NCI-H1694 treated with DMSO at 0.1 percent for 48 hours (cell line): ENCODE results near the gene LPP.

ENCODE experiments used
- DNase-seq: peaks from one replicate; lab custom pipeline; 2025; lab: John Stamatoyannopoulos, UW

The LPP gene

DNA sequence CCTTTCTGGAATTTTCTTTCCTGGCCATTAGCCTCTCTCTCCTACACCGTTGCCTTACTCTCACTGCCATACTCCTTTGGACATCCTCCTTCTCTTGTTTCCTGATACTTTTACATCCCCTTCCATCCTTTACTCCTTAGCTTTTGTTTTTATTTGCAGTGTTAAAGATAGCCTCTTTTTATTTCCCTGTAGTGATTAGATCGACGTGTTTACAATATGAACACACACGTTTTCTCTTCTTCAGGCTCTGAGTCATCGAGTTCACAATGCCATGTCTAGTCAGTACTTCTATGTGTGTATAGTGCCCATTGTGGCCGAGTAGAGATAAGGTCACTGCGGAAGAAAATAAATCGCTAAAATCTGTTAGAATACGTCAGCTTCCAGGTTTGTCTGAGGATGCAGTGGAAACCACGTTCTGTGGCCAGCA is 208.5 kb downstream of the LPP start:
- DNase-seq = peak; percentile 16

DNA sequence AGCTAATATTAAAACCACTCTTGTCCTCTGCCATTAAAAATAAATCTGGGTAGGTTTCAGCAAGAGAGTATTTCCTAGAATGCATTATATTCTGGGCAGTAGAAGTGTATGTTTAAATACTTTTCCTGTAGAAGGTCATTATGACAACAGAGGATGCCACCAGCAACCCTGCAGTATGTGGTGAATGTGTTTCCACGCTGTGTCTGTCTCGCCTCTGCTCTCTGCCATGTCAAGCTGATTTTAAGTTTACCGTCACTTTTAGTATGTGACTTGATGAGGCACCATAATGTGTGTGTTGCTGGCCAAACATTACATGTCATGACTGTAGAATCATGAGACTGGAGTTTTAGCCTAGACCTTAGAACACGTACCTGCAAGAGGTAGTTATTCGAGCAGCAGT is 211.2 kb downstream of the LPP start:
- DNase-seq = no peak

DNA sequence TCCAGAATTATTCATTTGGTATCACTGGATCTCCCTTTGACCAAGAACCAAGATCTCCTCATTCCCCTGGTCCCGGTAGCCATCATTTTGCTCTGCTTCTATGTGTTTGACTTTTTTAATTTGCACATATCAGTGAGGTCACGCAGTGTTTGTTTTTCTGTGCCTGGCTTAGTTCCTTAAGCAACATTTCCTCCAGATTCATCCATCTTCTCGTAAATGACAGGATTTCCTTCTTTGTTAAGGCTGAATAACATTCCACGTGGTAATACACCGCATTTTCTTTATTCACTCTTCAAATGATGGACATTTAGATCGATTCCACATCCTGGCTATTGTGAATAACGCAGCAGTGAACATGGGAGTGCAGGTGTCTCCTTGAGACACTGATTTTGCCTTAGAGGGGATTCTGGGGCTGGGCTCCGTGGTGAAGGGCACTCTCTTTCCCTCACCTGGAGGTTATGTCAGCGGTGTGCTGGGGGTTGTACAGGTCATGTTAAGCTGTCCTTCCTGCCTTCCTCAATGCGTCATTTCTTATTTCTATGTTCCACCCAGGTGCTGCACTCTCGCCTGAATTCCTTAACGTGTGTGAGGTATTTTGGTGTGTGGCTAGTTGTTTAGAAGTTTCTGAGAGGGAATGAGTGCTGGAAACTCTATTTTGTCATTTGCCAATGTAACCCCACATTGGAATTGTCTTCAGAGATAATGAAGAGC is 212.2 kb downstream of the LPP start:
- DNase-seq = no peak

DNA sequence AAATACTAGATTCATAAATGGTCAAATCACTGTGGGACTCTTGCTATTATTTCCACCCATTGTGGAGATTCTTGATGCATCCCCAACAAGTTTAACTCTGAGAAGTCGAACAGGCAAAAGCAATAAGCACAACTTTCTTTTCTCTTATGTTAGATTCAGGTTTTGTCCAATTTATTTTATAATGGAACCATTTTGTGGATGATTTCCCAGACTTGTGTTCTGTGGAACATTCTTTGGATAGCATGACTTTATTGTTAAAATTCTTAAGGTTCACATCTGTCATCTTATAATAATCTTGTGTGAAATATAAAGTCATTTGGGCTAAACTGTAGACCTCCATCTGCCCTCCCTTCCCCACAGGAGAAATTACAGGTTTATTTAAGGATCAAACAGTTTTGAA is 213.7 kb downstream of the LPP start:
- DNase-seq = no peak

DNA sequence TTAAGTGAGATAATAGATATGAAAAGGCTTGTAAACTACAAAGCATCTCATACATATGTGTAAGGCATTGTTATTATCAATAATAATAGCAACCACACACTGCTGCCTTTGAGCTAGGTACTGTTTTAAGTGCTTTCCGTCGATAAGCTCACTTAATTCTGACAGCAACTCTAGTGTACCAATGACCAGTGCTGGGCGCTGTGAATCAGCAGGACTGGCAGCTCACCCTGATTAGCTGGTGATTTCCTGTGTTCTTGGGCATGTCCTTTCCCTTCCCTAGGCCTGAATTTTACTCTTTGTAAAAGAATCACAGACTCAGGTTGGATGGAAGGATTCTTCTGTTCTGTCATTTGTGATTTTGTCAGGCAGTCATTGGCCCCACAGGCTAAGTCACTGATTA is 215.6 kb downstream of the LPP start:
- DNase-seq = no peak

DNA sequence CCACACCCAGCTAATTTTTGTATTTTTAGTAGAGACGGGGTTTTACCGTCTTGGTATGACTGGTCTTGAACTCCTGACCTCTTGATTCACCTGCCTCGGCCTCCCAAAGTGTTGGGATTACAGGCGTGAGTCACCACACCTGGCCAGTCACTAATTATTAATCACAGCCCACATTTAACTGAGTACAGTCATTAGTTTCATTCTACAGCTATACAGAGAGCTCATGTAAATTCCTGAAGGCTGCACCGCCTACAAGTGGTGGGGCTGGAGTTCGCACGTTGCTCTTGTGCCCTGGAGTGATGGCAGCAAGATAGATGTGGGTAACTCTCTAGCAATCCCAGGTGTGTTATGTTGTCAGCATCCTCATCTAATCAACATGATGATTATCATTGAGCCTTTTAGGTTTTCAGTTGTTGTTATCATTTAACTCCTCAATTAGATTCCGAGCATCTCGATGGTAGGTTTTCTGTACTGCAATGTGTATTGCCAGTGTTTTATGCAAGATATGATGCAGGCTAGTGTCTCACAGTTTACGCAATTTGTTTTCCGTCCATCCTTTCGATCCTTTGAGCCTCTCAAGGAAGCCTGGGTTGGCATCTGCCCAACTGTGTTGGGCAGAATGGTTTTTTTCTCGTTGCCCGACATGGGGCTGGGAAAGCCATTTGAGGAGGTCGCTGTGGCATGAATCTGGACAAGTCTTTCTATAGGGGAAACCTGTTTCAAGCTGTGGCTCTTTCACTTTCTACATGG is 216.3 kb downstream of the LPP start:
- no peak for DNase-seq

DNA sequence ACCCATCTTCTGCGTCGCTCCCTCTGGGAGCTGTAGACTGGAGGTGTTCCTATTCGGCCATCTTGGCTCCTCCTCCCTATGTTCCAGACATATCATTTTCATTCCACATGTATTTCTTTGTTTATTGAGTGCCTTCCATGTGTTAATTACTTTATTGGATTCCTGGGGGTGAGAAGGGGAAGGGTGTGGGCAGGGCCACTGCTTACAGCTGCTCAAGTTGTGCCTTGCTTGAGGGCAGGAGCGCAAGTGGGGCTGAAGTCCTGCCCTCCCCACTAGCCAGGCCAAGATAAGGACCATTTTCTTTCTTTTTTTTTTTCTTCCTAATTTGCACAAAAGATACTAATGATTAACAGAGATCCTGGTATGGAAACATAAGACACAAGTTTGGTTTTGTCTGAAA is 224.8 kb downstream of the LPP start:
- no peak for DNase-seq

DNA sequence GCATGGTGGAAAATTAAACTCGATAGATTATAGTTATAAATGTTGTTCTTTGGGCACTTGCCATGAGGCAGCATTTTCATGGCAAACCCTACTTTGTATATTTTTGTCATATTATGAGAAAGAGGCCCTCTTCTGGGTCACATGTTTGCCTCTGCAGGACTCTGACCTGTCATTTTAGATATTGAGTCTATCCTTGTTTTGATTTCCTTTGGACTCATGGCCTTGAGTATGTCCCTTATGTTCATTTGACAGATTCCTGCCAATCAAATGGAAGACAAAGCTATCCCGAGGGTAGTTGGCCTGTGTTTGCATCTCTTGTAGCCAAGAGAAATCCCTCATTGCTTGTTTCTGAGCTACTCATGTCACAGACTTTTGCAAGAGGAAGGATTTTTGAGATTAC is 226.3 kb downstream of the LPP start:
- no peak for DNase-seq

DNA sequence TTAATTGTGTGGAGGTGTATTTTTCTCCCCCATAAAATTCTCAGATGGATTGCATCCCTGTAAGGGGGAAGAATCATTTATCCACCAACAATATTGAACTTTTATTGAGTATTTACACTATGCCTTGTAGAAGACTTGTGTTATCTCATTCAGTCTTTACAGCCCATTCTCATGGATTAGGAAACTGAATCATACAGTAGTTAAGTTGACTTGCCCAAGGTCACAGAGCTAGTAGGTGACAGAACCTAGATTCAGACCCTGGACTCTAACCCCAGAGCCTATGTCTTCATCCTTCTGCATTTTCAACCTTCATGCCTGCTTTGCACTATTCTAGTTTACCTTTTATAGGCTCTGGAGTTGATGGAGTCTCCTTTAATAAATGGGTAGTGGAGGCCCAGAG is 226.8 kb downstream of the LPP start:
- DNase-seq = no peak

DNA sequence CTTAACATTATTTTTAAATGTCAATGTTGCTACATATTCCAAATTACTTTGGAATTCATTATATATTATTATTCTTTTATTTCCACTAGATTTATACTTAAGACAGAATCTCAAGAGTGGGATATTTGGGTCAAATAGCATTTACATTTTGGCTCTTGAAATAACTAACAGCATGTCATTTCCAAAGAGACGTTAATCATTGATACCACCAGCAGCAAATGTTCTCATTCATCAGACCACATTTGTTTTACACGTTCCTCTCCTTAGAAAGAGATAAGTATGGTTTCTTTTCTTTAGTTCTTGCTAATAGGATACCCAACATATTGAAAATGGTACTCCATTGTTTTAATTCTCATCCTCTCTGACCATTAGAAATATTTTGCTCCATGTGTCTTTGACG is 229.8 kb downstream of the LPP start:
- DNase-seq = no peak

DNA sequence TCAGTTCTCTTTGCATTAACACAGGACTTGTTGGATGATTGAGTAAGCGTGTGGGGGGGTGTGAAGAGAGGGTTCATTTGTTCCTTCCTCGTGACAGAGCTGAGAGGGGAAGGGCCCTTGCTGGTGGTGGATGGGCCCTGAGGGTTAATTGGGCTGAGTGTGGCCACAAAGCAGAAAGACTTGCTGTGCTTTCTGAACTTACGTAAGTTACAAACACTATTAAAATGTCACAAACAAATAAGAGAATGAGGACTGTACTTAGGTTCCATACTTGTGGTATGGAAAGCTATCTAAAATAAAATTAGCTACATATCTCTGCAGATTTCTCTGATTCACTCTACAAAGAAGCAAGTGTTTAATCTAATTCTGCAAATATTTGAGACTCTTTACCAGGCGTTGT is 231.3 kb downstream of the LPP start:
- DNase-seq = no peak

DNA sequence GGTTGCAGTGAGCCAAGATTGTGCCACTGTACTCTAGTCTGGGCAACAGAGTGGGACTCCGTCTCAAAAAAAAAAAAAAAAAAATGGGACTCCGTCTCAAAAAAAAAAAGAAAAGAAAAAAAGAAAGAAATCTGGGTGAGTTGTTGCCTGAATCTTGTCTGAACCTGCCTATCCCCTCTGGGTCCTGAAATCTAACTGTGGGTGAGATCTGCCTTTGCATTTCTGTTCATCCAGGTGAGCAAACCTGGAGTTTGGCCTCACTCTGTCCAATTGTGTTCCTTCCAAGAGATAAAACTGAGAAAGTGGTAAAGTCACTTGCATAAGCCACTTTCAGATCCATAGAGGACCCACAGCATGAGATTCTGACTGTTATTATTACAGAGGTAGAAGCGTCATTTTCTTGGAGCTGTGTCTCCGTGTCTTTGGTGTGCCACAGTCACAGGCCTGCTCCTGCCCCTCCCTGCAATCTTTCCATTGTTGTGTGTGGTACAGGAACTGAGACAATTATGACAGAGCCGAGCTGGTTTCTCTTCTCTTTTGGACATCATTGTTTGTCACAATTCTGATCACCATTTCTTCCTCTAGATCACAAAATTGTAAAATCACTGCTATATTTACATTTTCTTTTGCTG is 235.9 kb downstream of the LPP start:
- no peak for DNase-seq

DNA sequence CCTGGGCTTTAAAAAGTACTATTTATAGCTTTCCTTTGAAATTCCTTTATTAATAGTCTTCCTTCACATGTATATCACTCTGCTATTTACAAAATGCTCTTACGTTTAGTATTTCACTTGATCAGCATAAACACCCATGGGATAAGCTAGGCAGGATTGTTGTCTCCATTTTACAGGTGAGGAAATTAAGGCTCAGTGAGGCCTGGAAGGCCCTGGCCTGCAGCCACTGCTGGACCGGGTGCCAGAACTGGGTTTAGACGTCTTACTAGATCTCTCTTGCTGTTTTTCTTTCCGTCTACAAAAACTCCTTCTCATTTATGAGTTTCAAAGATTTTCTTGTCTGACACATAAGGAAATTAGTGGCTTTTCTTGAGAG is 236.4 kb downstream of the LPP start:
- no peak for DNase-seq

DNA sequence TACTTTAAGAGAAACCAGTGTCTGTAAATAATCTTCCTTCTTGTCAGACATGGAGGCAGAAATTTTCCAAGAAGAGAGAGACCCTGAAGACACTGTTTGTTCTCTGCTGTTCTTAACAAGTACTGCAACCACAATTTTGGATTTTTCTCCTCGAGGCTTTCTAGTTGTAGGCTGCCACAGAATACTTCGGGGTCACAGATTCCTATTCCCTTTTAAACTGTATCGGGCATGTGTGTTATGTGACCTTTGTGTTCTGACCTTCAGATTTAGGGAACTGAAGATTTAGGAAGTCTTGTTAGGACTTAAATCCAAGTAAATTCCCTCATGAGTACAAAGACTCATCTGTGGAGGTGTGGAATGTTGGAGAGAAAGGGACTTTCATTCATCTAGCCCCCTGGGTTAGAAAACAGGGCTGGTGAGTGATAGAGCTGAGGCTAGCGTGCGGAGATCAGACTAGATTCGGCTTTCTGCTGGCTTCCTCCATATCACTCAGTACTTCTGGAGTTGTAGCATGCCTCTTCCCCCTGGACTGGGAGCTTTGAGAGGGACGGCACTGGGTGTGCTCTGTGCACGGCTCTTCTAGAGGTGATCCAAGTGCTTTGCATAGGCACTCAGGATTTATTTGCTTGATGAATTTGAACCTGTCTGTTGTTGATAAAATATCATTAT is 237.0 kb downstream of the LPP start:
- no peak for DNase-seq

DNA sequence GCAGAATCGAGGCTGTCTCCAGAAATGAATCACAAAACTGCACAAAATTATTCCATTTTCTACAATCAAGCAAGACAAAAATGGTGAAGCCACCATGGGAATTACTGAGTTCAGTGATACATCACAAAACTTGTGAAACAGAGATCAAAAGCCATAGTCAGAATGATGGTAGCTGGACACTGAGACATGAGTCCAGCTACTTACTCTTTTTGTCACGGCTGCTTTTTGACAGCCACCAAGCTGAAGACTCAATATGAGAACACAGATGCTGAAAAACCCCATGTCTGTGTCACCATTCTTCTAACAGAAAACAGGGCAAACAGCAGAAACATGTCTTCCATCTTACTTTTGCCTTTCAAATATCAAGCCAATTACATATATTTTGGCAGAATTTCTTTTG is 237.6 kb downstream of the LPP start:
- no peak for DNase-seq

DNA sequence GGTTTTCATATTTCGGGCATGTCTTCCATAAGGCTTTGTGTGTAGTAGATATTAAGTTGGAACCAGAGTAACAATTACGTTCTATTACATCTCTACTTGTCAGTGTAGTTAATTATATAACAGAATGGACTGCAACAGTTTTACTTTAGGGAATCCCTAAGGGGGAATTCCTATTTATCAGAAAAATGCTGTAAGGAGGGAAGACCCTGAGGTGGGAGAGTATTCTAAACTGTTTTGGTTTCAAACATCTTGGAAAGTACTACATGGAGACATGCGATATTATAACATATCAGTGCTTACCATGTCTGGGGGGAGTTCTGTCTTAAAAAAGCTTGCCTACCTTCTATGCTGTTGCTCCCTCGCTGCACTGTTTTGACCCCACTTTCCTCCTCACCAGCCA is 238.1 kb downstream of the LPP start:
- no peak for DNase-seq

DNA sequence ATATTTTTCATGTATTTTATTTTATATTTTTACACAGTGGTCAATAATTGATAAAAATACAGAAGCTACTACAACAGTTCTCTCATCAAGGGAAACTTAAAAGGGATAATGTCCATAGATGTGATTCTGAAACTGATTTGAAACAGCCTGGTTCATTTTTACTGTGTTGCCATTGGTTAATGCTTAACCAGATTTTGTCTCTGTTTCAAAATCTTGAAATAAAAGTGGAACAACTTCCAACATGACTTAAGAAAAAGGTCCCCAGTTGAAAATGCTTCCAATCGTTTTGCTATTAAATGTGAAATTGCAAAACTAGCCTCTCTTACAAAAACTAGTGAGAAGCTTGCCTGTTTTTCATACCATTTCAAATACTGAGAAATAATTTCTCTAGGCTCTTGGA is 240.7 kb downstream of the LPP start:
- DNase-seq = no peak

DNA sequence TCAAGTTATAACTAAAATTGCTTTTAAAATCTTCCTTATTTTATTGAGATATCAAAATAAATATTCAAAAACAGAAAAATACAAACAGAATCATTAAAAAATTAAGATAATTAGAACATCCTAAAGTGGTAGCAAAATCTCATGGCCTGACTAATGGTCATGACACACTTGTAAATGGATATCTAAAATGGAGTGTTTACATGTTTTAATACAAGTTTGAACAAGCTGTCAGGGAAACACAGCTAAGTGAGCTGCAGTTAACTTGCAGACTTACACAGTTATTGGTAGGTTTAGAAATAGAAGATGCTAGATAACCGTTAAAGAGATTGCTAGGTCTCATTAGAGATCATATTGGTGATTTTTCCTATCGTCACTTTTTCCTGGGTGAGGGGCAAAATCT is 242.3 kb downstream of the LPP start:
- DNase-seq = no peak

DNA sequence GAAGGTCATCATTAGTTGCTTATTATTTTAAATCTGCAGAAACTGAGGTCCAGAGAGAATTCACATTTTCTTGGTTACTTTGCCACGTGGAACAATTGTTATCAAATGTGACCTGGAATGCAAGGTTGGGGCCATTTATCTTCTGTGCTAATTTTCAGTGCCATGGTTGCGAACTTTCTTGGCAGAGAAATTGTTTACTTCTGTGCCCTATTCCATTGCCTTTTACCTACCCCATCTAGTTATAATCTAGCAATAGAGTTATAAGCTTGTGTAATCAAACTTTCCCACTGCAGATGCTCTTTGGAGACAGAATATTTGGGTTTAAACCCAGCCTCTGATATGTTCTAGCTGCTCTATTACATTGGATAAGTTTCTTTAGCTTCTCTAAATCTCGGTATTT is 242.9 kb downstream of the LPP start:
- no peak for DNase-seq

DNA sequence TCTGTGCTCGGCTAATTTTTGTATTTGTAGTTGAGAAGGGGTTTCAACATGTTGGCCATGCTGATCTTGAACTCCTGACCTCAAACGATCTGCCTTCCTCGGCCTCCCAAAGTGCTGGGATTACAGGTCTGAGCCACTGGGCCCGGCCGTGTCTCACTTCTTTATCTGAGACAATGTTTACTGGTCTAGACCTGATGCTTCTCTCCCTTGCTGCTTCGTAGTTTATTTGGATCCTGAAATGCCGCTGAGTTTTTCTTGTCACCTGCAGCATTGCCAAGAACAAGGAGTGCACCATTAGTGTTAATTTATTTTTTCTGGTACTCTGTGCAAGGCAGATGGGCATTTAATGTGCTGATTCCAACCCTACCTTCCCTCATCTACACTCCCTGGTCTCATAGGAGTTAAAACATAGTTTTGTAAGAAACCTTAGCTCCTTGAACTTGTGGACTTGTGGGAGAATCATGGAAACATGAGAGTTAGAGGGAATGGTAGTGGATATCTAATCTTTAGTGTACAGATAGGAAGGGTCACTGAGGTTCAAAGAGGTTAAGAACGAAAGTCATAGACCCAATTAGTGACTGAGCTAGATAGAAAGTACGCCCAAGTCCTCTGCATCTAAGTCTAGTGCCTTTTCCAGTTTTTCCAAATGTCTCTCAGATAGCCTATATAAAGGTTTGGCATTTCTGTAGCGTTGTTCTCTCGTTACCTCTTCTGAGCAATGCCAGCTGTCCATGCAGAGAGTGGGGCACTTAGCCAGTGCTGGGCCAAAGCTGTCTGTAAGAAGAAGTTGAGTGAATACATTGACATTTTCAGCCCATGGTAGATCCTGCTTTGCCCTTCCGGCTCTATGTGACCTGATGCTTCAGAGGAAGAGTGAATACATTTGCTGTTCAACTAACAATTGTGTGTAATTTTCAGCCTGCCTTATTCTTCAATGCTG is 244.1 kb downstream of the LPP start:
- no peak for DNase-seq

DNA sequence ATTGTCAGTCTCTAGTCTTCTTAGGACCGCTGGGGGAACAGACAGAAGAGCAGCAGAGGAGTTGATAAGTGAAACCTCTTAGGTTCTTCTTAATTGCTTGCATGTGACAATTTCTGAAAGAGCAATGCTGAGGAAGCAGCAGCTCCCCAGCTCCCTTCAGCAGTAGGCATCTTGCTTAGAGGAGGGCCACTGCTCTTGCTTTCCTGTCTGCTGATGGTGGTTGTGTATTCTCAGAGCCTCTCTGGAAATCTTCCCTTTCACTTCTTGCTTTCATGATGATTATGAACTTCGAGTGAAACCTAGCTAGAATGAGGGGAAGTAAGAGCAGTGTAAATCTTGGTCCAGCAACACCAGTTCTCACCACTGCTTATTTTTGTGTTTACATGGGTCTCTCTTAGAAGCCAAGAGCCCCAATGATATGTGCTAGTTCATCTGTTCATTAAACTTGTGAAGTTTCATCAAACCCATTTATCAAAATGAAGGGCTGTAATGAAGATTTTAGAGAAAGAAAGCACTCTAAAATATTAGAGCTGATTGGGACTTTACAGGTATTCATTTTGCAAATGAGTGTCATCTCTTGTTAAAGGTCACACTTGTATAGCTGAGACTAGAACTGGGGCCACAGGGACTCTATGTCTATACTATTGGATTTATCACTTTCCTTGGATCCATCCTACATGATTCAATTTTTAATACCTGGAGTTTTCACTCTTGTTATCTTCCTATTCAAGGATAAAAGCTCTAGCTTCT is 246.7 kb downstream of the LPP start:
- no peak for DNase-seq
